ENCODE data around the gene RASA1.
A peak's percentile ranks its signal among the peaks of the same experiment; 100 is the strongest.

Gene RASA1

GRCh38 chr5:87347841-87348240, 80.2 kb downstream of the RASA1 start:
- H3K4me3 ChIP-seq (replicated peaks; ENCODE audit: low read depth, low read length) = no peak overlapping the region
- TF ChIP-seq CTCF (IDR thresholded peaks at IDR 0.05; ENCODE audit: low read depth, low read length, missing control alignments) = no peak
- DNase-seq (ENCODE audit: extremely low read depth, low read depth) = no peak

- no peak for TF ChIP-seq CTCF (IDR thresholded peaks at IDR 0.05; ENCODE audit: low read depth, low read length, missing control alignments)
- no peak for DNase-seq (ENCODE audit: extremely low read depth, low read depth)
- H3K4me3 ChIP-seq (replicated peaks; ENCODE audit: low read depth, low read length) = no peak overlapping the region
These were observed 86.8 kb downstream of the RASA1 start for GRCh38 chr5:87354496-87354895.

- no peak for TF ChIP-seq CTCF (IDR thresholded peaks at IDR 0.05; ENCODE audit: low read depth, low read length, missing control alignments)
- no peak for DNase-seq (ENCODE audit: extremely low read depth, low read depth)
- no peak overlapping the region for H3K4me3 ChIP-seq (replicated peaks; ENCODE audit: low read depth, low read length)
These were observed 91.4 kb downstream of the RASA1 start for GRCh38 chr5:87359106-87359505.

- TF ChIP-seq CTCF (IDR thresholded peaks at IDR 0.05; ENCODE audit: low read depth, low read length, missing control alignments) = no peak
- no peak for DNase-seq (ENCODE audit: extremely low read depth, low read depth)
- no peak overlapping the region for H3K4me3 ChIP-seq (replicated peaks; ENCODE audit: low read depth, low read length)
These were observed 92.4 kb downstream of the RASA1 start for GRCh38 chr5:87360132-87360531.

- H3K4me3 ChIP-seq (replicated peaks; ENCODE audit: low read depth, low read length) = no peak overlapping the region
- DNase-seq (ENCODE audit: extremely low read depth, low read depth) = peak; percentile 24
- TF ChIP-seq CTCF (IDR thresholded peaks at IDR 0.05; ENCODE audit: low read depth, low read length, missing control alignments) = no peak
These were observed 93.4 kb downstream of the RASA1 start for GRCh38 chr5:87361031-87361445.

GRCh38 chr5:87361536-87362213, 94.0 kb downstream of the RASA1 start:
- no peak for TF ChIP-seq CTCF (IDR thresholded peaks at IDR 0.05; ENCODE audit: low read depth, low read length, missing control alignments)
- no peak for DNase-seq (ENCODE audit: extremely low read depth, low read depth)
- H3K4me3 ChIP-seq (replicated peaks; ENCODE audit: low read depth, low read length) = no peak overlapping the region

- no peak for DNase-seq (ENCODE audit: extremely low read depth, low read depth)
- H3K4me3 ChIP-seq (replicated peaks; ENCODE audit: low read depth, low read length) = no peak overlapping the region
- no peak for TF ChIP-seq CTCF (IDR thresholded peaks at IDR 0.05; ENCODE audit: low read depth, low read length, missing control alignments)
These were observed 99.6 kb downstream of the RASA1 start for GRCh38 chr5:87367243-87367642.

Measured in HFF-Myc (cell line).